Mucosa of descending colon (tissue), 3 donors: ENCODE data around the gene GLT8D2. TPM values are rescaled to one million over a fixed set of nuclear protein-coding genes. Genes with fewer than 3 reads are reported as not detected.

ENCODE experiments used
- ATAC-seq: fragments of 200-7000 bp; cut with Tn5 transposase; one replicate; pipeline ENCODE4 v1.9.1; 2020; ENCODE audit warnings: mild to moderate bottlenecking, moderate library complexity
- DNase-seq, 3 donors: peaks; one replicate each; pipeline ENCODE4 v3.0.0-alpha.2; 2020
- H3K36me3 ChIP-seq: fragments of 200-600 bp; one replicate; pipeline ENCODE4 v1.8.0; 2021; ENCODE audit warnings: low read depth, mild to moderate bottlenecking
- H3K4me1 ChIP-seq: fragments of 200-600 bp; one replicate; pipeline ENCODE4 v1.8.0; 2021; ENCODE audit warnings: low read depth, mild to moderate bottlenecking
- H3K4me3 ChIP-seq: fragments of 200-600 bp; one replicate; pipeline ENCODE4 v1.8.0; 2021; ENCODE audit warnings: mild to moderate bottlenecking
- H3K9me3 ChIP-seq: fragments of 200-600 bp; one replicate; pipeline ENCODE4 v1.8.0; 2021; ENCODE audit warnings: mild to moderate bottlenecking
- intact Hi-C, 2 donors: fragments of 100-400 bp; cut with DNase I in 1 of 2; cut with micrococcal nuclease in 1 of 2; formaldehyde crosslinking; loops; one replicate each; pipeline versions ENCODE4 v1.11.0 to v1.11.1; 2022; cut with DNase I, micrococcal nuclease
- total RNA-seq, 3 donors: library from RNA; stranded (reverse); fragmentation: NEBNext Ultra II Directional in 2 of 3; extraction: Animal tissue kit (Norgen Biotek cat#: 25700) in 2 of 3; gene quantifications; one replicate each; pipeline versions ENCODE4 v1.2.1 to v1.2.4, GENCODE V29; 2021 to 2023
- TF ChIP-seq, protein P1 (sequence below): fragments of 200-600 bp; IDR thresholded peaks from one replicate; pipeline ENCODE4 v1.8.0; 2022; ENCODE audit warnings: antibody characterized with exemption, mild to moderate bottlenecking
- donor health status: DM: no; HTN: no; CAD: no; lungs with moderate emphysema.
- donor health status: DM: no; HTN: no; CAD: no.
- donor health status: DM: no; HTN: yes; CAD: no.

The GLT8D2 gene
- total RNA-seq, 3 donors from 2014 or later = 2.5 to 13.7 (median 4.4) TPM

DNA sequence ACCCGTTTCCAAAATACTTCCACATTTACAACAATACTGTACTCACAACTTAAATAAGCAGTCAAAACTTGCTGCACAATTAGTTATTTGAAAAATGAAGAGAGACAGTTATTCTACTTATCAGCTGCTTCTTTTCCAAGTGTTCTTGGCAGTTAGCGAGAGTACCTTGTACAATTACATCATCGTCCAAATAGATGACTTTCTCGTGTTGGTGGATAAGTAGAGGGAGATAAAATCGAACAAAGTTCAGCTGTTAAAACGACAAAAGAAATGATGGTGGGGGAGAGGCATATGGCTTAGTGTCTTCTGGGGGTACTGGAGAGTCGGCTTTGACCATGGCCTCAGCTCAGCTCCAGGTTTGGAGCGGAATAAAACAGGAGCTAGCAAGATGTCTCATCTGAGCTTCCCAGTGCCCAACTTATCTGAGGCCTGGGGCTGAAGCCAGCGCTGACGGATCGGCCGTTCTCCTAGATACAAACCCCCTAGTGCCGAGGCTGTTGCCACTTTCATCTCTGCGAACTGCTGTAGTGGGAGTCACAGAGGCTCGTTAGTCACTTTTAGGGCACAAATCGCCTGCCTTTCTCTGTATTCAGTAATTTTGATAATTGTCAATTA, 52.6 kb downstream of the GLT8D2 start:
- Histone ChIP-seq H3K4me3 (no peak overlapping the region), H3K36me3 (no peaks in the 10 kb centered on the region), H3K9me3 (no peaks in the 10 kb centered on the region), H3K4me1 (no peaks in the 10 kb centered on the region)
- ATAC-seq (no peak), DNase-seq (no peak)
- TF ChIP-seq, protein P1, sequence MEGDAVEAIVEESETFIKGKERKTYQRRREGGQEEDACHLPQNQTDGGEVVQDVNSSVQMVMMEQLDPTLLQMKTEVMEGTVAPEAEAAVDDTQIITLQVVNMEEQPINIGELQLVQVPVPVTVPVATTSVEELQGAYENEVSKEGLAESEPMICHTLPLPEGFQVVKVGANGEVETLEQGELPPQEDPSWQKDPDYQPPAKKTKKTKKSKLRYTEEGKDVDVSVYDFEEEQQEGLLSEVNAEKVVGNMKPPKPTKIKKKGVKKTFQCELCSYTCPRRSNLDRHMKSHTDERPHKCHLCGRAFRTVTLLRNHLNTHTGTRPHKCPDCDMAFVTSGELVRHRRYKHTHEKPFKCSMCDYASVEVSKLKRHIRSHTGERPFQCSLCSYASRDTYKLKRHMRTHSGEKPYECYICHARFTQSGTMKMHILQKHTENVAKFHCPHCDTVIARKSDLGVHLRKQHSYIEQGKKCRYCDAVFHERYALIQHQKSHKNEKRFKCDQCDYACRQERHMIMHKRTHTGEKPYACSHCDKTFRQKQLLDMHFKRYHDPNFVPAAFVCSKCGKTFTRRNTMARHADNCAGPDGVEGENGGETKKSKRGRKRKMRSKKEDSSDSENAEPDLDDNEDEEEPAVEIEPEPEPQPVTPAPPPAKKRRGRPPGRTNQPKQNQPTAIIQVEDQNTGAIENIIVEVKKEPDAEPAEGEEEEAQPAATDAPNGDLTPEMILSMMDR = no peak
- intact Hi-C loops = no loop called here

DNA sequence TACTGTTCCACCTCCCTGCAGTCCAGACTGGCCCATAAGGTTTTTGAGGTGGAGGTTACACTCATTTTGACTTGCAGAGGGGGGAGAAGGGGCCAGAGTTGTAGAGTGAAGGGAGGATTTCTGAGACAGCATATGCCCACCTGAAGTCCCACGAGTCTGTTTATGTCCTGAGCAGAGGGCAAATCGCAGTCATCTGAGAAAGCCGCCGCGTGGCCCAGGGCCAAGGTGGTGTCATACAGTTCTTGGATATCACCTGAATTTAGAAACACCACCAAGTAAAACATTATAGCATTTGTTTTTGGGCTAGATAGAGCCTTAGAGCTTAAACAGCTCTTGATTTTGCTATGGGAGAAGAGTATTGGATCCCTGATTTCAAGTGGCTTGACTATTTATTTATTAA, 53.4 kb downstream of the GLT8D2 start:
- no peaks in the 10 kb centered on the region for H3K4me1 ChIP-seq
- no peak for DNase-seq
- H3K9me3 ChIP-seq = no peaks in the 10 kb centered on the region
- no peak overlapping the region for H3K4me3 ChIP-seq
- ATAC-seq = no peak
- H3K36me3 ChIP-seq = no peaks in the 10 kb centered on the region
- intact Hi-C loops = no loop called here
- TF ChIP-seq, protein P1 = no peak

DNA sequence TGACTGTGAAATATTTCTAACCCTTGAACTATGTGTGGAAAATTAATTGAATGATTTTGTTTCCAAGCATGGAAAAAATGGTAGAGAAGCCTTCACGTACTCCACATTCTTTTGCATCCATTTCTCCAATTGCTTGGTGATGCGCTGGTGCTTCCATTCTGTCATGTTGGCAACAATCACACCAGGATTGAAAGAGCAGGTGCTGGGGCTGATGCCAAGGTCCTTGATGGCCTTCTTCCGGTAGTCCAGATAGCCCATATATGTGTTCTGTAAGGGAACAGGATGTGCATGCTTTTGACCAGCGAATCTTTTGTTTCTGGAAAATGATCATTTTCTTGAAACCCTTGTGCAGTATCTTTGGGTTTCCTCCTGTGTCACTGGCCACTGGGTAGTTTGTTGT, 55.8 kb downstream of the GLT8D2 start:
- no peaks in the 10 kb centered on the region for H3K36me3 ChIP-seq
- DNase-seq (no peak), ATAC-seq (no peak)
- H3K9me3 ChIP-seq = no peaks in the 10 kb centered on the region
- TF ChIP-seq, protein P1 = no peak
- H3K4me3 ChIP-seq = no peak overlapping the region
- intact Hi-C loops = no loop called here
- no peaks in the 10 kb centered on the region for H3K4me1 ChIP-seq

DNA sequence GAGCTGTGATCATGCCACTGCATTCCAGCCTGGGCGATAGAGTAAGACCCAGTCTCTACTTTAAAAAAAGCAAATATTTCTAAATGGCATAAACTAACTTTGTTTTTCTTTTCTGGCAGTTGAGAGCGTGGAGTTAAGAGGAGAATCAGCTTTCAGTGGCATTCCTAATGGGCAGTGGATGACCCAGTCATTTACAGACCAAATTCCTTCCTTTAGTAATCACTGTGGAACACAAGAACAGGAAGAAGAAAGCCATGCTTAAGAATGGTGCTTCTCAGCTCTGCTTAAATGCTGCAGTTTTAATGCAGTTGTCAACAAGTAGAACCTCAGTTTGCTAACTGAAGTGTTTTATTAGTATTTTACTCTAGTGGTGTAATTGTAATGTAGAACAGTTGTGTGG, 63.2 kb downstream of the GLT8D2 start:
- ATAC-seq = no peak
- Histone ChIP-seq H3K9me3 (no peaks in the 10 kb centered on the region), H3K4me1 (no peaks in the 10 kb centered on the region), H3K4me3 (no peak overlapping the region), H3K36me3 (no peaks in the 10 kb centered on the region)
- TF ChIP-seq, protein P1 = no peak
- intact Hi-C loops = no loop called here
- no peak for DNase-seq

DNA sequence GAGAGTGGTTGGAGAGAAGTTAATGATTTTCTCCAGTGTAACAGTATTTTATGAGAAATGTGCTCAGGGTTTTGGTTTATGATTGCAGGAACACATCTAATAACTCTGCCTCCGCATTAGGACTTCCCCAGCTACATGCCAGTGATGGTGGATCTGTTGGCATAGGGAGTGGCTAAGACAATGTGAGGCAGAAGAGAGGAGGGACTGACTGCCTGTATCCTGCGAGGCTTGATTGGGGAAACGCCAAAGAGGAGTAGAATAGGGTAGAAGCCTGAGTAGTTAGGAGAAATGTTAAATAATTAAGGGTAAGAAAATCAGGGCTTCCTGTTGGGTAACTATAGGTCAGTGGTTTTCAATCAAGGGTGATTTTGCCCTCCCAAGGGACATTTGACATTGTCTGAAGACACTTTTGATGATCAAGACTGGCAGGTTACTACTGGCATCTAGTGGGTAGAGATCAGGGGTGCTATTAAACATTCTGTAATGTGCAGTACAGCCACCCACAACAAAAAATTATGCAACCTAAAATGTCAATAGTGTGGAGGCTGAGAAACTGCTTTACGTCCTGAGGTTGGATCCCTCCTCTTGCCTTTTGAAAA, 71.5 kb downstream of the GLT8D2 start:
- Histone ChIP-seq H3K4me3 (no peak overlapping the region), H3K4me1 (no peaks in the 10 kb centered on the region), H3K36me3 (no peaks in the 10 kb centered on the region), H3K9me3 (no peaks in the 10 kb centered on the region)
- DNase-seq = no peak
- TF ChIP-seq, protein P1 = no peak
- intact Hi-C loops = no loop called here
- ATAC-seq = no peak
